Prostate gland (tissue), 2 donors: ENCODE measurements around the gene CAVIN4. TPM values are rescaled to one million over a fixed set of nuclear protein-coding genes. Genes with fewer than 3 reads are reported as not detected.

ENCODE experiments used
- DNase-seq: peaks from one replicate; pipeline ENCODE4 v3.0.0-alpha.2; 2019; ENCODE audit warnings: low spot score
- H3K27ac ChIP-seq, 2 donors: fragments of 200-600 bp; sonication (generic); 2 replicates each; pipeline ENCODE4 v1.5.1; 2017 to 2019
- H3K27me3 ChIP-seq: fragments of 200-600 bp; sonication (generic); replicated peaks from 2 replicates; pipeline ENCODE4 v1.5.1; 2019; ENCODE audit not compliant: insufficient read depth
- H3K36me3 ChIP-seq, 2 donors: fragments of 200-600 bp; sonication (generic); 1 replicate in 1 of 2; 2 replicates in 1 of 2; pipeline versions ENCODE4 v1.5.1 to v1.8.1; 2017 to 2019
- H3K4me1 ChIP-seq: fragments of 200-600 bp; sonication (generic); replicated peaks from 2 replicates; pipeline ENCODE4 v1.5.1; 2019
- H3K4me3 ChIP-seq, 2 donors: fragments of 200-600 bp; sonication (generic); 2 replicates each; pipeline ENCODE4 v1.5.1; 2017 to 2019
- H3K9me3 ChIP-seq: fragments of 200-600 bp; sonication (generic); 2 replicates; pipeline ENCODE4 v1.5.1; 2017
- CTCF ChIP-seq, 4 experiments: fragments of 200-600 bp in 2 of 4; fragments of 450-650 bp in 2 of 4; sonication (generic) in 2 of 4; IDR thresholded peaks; 1 replicate in 3 of 4; 2 replicates in 1 of 4; pipeline ENCODE4 v1.5.1; 2016 to 2019; ENCODE audit warnings: antibody characterized with exemption in 4 of 4, mild to moderate bottlenecking in 2 of 4, moderate library complexity in 2 of 4
- POLR2A ChIP-seq: fragments of 450-650 bp; IDR thresholded peaks from one replicate; pipeline ENCODE4 v1.6.1; 2016; ENCODE audit warnings: antibody characterized with exemption, mild to moderate bottlenecking
- POLR2AphosphoS5 ChIP-seq: sonication (generic); formaldehyde crosslinking; IDR thresholded peaks from one replicate; pipeline ENCODE4 v1.6.1; 2017; ENCODE audit warnings: antibody characterized with exemption
- WGBS: methylation state at CpG from one replicate; pipeline ENCODE4 v1.1.5; 2018; 5-methylcytosine and 5-hydroxymethylcytosine counted together
- intact Hi-C: fragments of 100-400 bp; cut with DNase I; formaldehyde crosslinking; loops from one replicate; pipeline ENCODE4 v1.14.2; 2022
- total RNA-seq, 2 donors: library from RNA; depleted of rRNA; stranded (reverse); fragments of >200 nt; gene quantifications; one replicate each; pipeline ENCODE4 v1.1.0, GENCODE V29; 2016

The CAVIN4 gene
- total RNA-seq, 2 donors from 2014 or later, result 0.50 to 1.2 TPM

DNA sequence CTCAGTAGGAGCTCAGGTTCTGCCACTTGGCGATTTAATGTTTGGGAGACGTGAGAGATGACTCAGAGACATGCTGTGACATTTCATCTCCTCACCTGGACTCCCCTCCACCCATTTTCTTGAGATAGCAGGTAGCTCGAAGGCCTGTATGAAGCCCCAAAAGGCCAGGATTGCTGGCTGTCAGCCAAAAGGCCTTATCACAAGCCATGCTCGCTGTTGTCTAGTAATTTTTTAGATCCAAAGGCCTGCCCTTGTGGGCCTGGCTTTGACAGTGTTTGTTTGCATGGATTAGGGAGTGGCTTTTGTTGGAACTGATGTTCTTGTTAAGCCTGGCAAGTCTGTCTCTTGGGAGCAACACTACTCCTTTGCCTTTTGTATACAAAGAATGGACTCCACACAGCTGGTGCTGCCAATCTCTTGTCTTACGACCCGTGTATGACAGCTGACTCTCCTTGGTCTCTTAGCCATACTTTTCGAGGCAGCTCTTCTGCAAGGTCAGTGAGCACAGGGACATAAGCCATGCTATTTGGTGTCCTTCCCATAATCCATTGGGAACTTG is 22.7 kb downstream of the CAVIN4 start:
- no peak for DNase-seq
- no peak overlapping the region for H3K27ac ChIP-seq
- H3K36me3 ChIP-seq, result no peaks in the 10 kb centered on the region
- no peak for TF ChIP-seq CTCF (IDR thresholded peaks at IDR 0.05)
- TF ChIP-seq POLR2AphosphoS5, result no peak
- no peak for TF ChIP-seq POLR2A
- intact Hi-C loops, result loop anchor here (5.0 kb wide), 1 partner anchor 712 kb away; no protein-coding TSS in a partner anchor
- WGBS, result 91% methylated on average over 7 of the region's 7 CpGs
- H3K9me3 ChIP-seq, result no peaks in the 10 kb centered on the region
- no peaks in the 10 kb centered on the region for H3K27me3 ChIP-seq
- no peak overlapping the region for H3K4me3 ChIP-seq
- H3K4me1 ChIP-seq, result no peaks in the 10 kb centered on the region

DNA sequence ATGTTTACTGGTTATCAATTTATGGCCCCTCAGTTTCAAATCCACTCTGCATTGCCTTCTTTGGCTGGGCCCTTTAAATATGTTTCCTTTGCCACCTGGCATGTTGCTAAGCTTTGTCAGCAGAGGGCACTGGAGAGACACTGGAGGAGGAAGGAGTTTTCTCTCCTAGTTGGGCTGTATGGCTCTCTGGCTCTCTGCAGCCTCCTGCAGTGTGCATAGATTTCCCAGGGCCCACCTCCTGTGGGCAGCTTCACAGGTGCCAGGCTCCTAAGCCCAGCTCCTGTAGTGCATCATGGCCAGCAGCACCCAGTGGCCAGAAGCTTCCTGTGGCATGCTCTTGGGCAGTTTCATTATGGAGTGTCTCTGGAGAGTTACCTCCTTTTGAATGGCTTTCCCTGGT is 23.3 kb downstream of the CAVIN4 start:
- H3K27ac ChIP-seq, result no peak overlapping the region
- no peaks in the 10 kb centered on the region for H3K27me3 ChIP-seq
- peak; percentile 26 for DNase-seq
- no peaks in the 10 kb centered on the region for H3K36me3 ChIP-seq
- intact Hi-C loops, result loop anchor here (5.0 kb wide), 1 partner anchor 711 kb away; no protein-coding TSS in a partner anchor
- no peak overlapping the region for H3K4me3 ChIP-seq
- no peaks in the 10 kb centered on the region for H3K9me3 ChIP-seq
- H3K4me1 ChIP-seq, result no peaks in the 10 kb centered on the region
- peak in 1 of 4 experiments; percentile 46 for TF ChIP-seq CTCF (IDR thresholded peaks at IDR 0.05)
- no peak for TF ChIP-seq POLR2AphosphoS5
- TF ChIP-seq POLR2A, result no peak

- H3K27ac ChIP-seq, result no peak overlapping the region
- H3K36me3 ChIP-seq, result no peaks in the 10 kb centered on the region
- TF ChIP-seq POLR2A, result no peak
- peak in 3 of 4 experiments; percentile 48 to 70 (median 57) for TF ChIP-seq CTCF (IDR thresholded peaks at IDR 0.05)
- peak; percentile 25 for TF ChIP-seq POLR2AphosphoS5
- no peaks in the 10 kb centered on the region for H3K4me1 ChIP-seq
- H3K4me3 ChIP-seq, result no peak overlapping the region
- 34% methylated on average over 2 of the region's 2 CpGs for WGBS
- no peaks in the 10 kb centered on the region for H3K27me3 ChIP-seq
- intact Hi-C loops, result loop anchor here (5.0 kb wide), 1 partner anchor 710 kb away; no protein-coding TSS in a partner anchor
- peak; percentile 56 for DNase-seq
- no peaks in the 10 kb centered on the region for H3K9me3 ChIP-seq
Measured at GRCh38 chr9:100602342-100602801, 24.5 kb downstream of the CAVIN4 start.

DNA sequence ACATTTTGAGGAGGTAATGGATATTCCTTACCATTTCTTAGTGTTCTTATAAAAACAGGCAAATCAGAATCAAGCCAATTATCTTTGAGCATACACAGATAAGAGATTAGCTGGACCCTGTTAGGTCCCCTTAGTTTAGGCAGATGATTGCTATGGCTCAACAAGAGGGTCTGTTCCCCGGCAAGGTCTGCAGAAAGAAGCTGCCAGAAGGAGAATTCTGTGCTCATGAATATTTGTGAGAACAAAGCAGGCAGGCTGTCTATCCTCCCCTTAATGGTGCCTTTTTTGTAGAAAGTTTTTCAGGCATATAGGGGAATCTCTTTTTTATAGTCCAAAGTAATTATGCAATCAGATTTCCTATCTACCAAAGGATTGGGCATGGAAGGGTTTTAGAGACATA is 27.5 kb downstream of the CAVIN4 start:
- H3K9me3 ChIP-seq, result no peaks in the 10 kb centered on the region
- no peaks in the 10 kb centered on the region for H3K4me1 ChIP-seq
- H3K36me3 ChIP-seq, result no peaks in the 10 kb centered on the region
- 24% methylated on average over 1 of the region's 1 CpG for WGBS
- no peaks in the 10 kb centered on the region for H3K27me3 ChIP-seq
- DNase-seq, result no peak
- no peak overlapping the region for H3K27ac ChIP-seq
- intact Hi-C loops, result no loop called here
- H3K4me3 ChIP-seq, result no peak overlapping the region
- TF ChIP-seq POLR2AphosphoS5 (no peak), CTCF (IDR thresholded peaks at IDR 0.05) (no peak), POLR2A (no peak)

DNA sequence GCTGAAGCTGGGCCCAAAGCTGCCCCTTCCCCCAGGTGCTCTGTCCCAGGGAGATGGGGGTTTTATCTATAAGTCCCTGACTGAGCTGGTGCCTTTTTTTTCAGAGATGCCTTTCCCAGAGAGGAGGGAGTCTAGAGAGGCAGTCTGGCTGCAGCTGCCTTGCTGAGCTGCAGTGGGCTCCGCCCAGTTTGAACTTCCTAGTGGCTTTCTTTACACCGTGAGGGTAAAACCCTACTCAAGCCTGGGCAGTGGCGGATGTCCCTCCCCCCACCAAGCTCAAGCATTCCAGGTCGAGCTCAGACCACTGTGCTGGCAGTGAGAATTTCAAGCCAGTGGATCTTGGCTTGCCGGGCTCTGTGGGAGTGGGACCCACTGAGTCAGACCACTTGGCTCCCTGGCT is 41.3 kb downstream of the CAVIN4 start:
- TF ChIP-seq POLR2A, result no peak
- no peak for TF ChIP-seq POLR2AphosphoS5
- no peak for TF ChIP-seq CTCF (IDR thresholded peaks at IDR 0.05)
- no peak for DNase-seq
- Histone ChIP-seq H3K36me3 (no peaks in the 10 kb centered on the region), H3K9me3 (no peaks in the 10 kb centered on the region), H3K4me3 (no peak overlapping the region), H3K27ac (no peak overlapping the region), H3K4me1 (no peaks in the 10 kb centered on the region), H3K27me3 (no peaks in the 10 kb centered on the region)
- 75% methylated on average over 5 of the region's 5 CpGs for WGBS
- intact Hi-C loops, result no loop called here
